WTC11 (cell line): ENCODE results near the gene YLPM1. TPM values are rescaled to one million over a fixed set of nuclear protein-coding genes. Genes with fewer than 3 reads are reported as not detected.
A peak's percentile ranks its signal among the peaks of the same experiment; 100 is the strongest.

Experiments
- ATAC-seq: fragments of 200-7000 bp; cut with Tn5 transposase; 2 replicates; pipeline ENCODE4 v1.10.0; 2021; ENCODE audit warnings: mild to moderate bottlenecking, moderate library complexity
- CTCF ChIA-PET: fragments of 300-600 bp; sonication (Branson Sonifier 250); formaldehyde crosslinking; loops from one replicate; lab custom pipeline; 2021; ENCODE audit warnings: antibody characterized with exemption; lab: Charles Lee
- POLR2A ChIA-PET: fragments of 350-600 bp; sonication (Branson Sonifier 250); formaldehyde crosslinking; loops from one replicate; lab custom pipeline; 2021; ENCODE audit warnings: antibody characterized with exemption; lab: Charles Lee
- DNase-seq: peaks from one replicate; pipeline ENCODE4 v3.0.0; 2021; ENCODE audit warnings: low spot score
- H3K27ac Mint-ChIP-seq: 2 replicates; pipeline ENCODE4 v1.8.0; 2021; ENCODE audit warnings: mixed read lengths
- H3K27me3 Mint-ChIP-seq: 2 replicates; pipeline ENCODE4 v1.8.0; 2021; ENCODE audit warnings: low read depth, mild to moderate bottlenecking, moderate library complexity, mixed read lengths
- H3K36me3 Mint-ChIP-seq: 2 replicates; pipeline ENCODE4 v1.8.0; 2021; ENCODE audit warnings: mixed read lengths
- H3K4me1 Mint-ChIP-seq: 2 replicates; pipeline ENCODE4 v1.8.0; 2022; ENCODE audit warnings: mixed read lengths
- H3K4me3 Mint-ChIP-seq: 2 replicates; pipeline ENCODE4 v1.8.0; 2021; ENCODE audit warnings: mild to moderate bottlenecking, moderate library complexity, mixed read lengths
- H3K9me3 Mint-ChIP-seq: 2 replicates; pipeline ENCODE4 v1.8.0; 2021; ENCODE audit warnings: mixed read lengths
- ATF1 ChIP-seq: sonication (generic); formaldehyde crosslinking; IDR thresholded peaks from 2 replicates; pipeline ENCODE4 v1.8.1; 2023; ENCODE audit warnings: mild to moderate bottlenecking, moderate library complexity, missing genetic modification reagents
- CTCF ChIP-seq: fragments of 200-600 bp; IDR thresholded peaks from 2 replicates; pipeline ENCODE4 v1.8.0; 2022; ENCODE audit warnings: antibody characterized with exemption
- EMX1 ChIP-seq: fragments of 250-450 bp; sonication (Bioruptor Pico); IDR thresholded peaks from 2 replicates; pipeline ENCODE4 v1.8.0; 2021; ENCODE audit warnings: mild to moderate bottlenecking
- ERG ChIP-seq: fragments of 250-450 bp; sonication (Bioruptor Pico); IDR thresholded peaks from 2 replicates; pipeline ENCODE4 v1.8.0; 2021; ENCODE audit warnings: mild to moderate bottlenecking
- FOXK1 ChIP-seq: sonication (generic); formaldehyde crosslinking; IDR thresholded peaks from 2 replicates; pipeline ENCODE4 v1.8.0; 2022; ENCODE audit warnings: mild to moderate bottlenecking, moderate library complexity, missing genetic modification reagents
- GRHL2 ChIP-seq: fragments of 250-450 bp; sonication (Bioruptor Pico); IDR thresholded peaks from 2 replicates; pipeline ENCODE4 v1.8.0; 2022; ENCODE audit warnings: mild to moderate bottlenecking, moderate library complexity; ENCODE audit not compliant: insufficient replicate concordance, severe bottlenecking
- HMGA2 ChIP-seq: fragments of 250-450 bp; sonication (Bioruptor Pico); IDR thresholded peaks from 2 replicates; pipeline ENCODE4 v1.4.0; 2021; ENCODE audit warnings: mild to moderate bottlenecking, moderate library complexity
- JUN ChIP-seq: sonication (generic); formaldehyde crosslinking; IDR thresholded peaks from 2 replicates; pipeline ENCODE4 v1.8.0; 2023; ENCODE audit warnings: mild to moderate bottlenecking, missing genetic modification reagents
- MXD4 ChIP-seq: fragments of 250-450 bp; sonication (Bioruptor Pico); IDR thresholded peaks from 2 replicates; pipeline ENCODE4 v1.8.0; 2021; ENCODE audit warnings: mild to moderate bottlenecking, moderate library complexity, borderline replicate concordance
- NFE2L1 ChIP-seq: sonication (generic); formaldehyde crosslinking; IDR thresholded peaks from 2 replicates; pipeline ENCODE4 v1.8.1; 2023; ENCODE audit warnings: missing genetic modification reagents
- SOX15 ChIP-seq: fragments of 250-450 bp; sonication (Bioruptor Pico); IDR thresholded peaks from 2 replicates; pipeline ENCODE4 v1.9.0; 2021; ENCODE audit warnings: mild to moderate bottlenecking
- TCF7 ChIP-seq: sonication (generic); formaldehyde crosslinking; IDR thresholded peaks from 2 replicates; pipeline ENCODE4 v1.8.0; 2022; ENCODE audit warnings: mild to moderate bottlenecking, low read depth, missing genetic modification reagents, moderate library complexity
- TP53 ChIP-seq: sonication (generic); formaldehyde crosslinking; IDR thresholded peaks from 2 replicates; pipeline ENCODE4 v1.8.1; 2023; ENCODE audit warnings: mild to moderate bottlenecking, missing genetic modification reagents
- ZNF232 ChIP-seq: sonication (generic); formaldehyde crosslinking; IDR thresholded peaks from 2 replicates; pipeline ENCODE4 v1.8.0; 2022; ENCODE audit warnings: mild to moderate bottlenecking, missing genetic modification reagents
- ZNF263 ChIP-seq: sonication (generic); formaldehyde crosslinking; IDR thresholded peaks from 2 replicates; pipeline ENCODE4 v1.8.1; 2022; ENCODE audit warnings: low read depth, mild to moderate bottlenecking, moderate library complexity, missing genetic modification reagents
- ZNF425 ChIP-seq: fragments of 250-450 bp; sonication (Bioruptor Pico); conservative IDR thresholded peaks from 2 replicates; pipeline ENCODE4 v1.9.0; 2021; ENCODE audit warnings: mild to moderate bottlenecking
- ZNF671 ChIP-seq: fragments of 250-450 bp; sonication (Bioruptor Pico); IDR thresholded peaks from 2 replicates; pipeline ENCODE4 v1.8.0; 2021; ENCODE audit warnings: mild to moderate bottlenecking
- total RNA-seq: library from RNA; stranded (reverse); gene quantifications from 3 replicates; pipeline ENCODE4 v1.2.3, GENCODE V29; 2021
- TF ChIP-seq, protein P1 (sequence below): sonication (generic); formaldehyde crosslinking; IDR thresholded peaks from 2 replicates; pipeline ENCODE4 v1.8.0; 2022; ENCODE audit warnings: mild to moderate bottlenecking, missing genetic modification reagents
- TF ChIP-seq, protein P2 (sequence below): sonication (generic); formaldehyde crosslinking; conservative IDR thresholded peaks from 2 replicates; pipeline ENCODE4 v1.8.1; 2022; ENCODE audit warnings: mild to moderate bottlenecking, missing genetic modification reagents
- TF ChIP-seq, protein P3 (sequence below): fragments of 250-450 bp; sonication (Bioruptor Pico); IDR thresholded peaks from 2 replicates; pipeline ENCODE4 v1.9.0; 2021; ENCODE audit warnings: mild to moderate bottlenecking

YLPM1 gene
- total RNA-seq, 1 experiment from 2014 or later, result 66.6 TPM

DNA sequence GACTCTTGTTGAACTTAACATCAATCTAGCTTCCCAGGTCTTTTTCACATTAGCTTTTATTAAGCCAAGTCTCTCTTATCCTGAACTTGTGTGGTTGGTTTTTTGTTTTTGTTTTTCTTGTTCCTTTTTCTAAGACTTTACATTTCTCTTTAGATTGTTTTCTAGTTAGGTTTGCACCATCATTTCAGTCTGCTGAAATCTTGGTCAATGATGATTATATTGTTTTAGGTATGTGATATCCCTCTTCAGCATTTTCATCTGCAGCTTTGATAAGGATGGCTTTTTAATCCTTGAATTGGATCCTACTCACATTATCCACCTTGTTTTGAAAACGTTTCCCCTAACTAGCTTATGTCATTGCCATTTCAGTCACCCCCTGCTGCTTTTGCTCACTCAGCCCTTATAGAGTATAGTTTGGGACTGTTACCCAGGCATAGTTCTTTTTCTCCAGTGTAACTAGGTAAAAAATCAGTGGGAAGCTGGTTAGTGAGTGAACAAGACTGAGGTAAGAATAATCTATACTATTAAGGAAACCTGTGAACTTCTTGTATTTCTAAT lies 22.0 kb downstream of the YLPM1 start:
- H3K4me1 Mint-ChIP-seq, result peaks cover 8% of the 10 kb centered on the region
- POLR2A ChIA-PET, result no interaction called here
- TF ChIP-seq FOXK1 (CRISPR knock-in tag) (no peak), ATF1 (CRISPR knock-in tag) (no peak), NFE2L1 (CRISPR knock-in tag) (no peak), JUN (CRISPR knock-in tag) (no peak), ERG (CRISPR knock-in tag) (no peak), SOX15 (CRISPR knock-in tag) (no peak), CTCF (no peak), ZNF671 (CRISPR knock-in tag) (no peak), HMGA2 (CRISPR knock-in tag) (no peak), ZNF425 (no peak), GRHL2 (no peak), TP53 (CRISPR knock-in tag) (no peak), TCF7 (CRISPR knock-in tag) (no peak), MXD4 (no peak)
- TF ChIP-seq, protein P1, sequence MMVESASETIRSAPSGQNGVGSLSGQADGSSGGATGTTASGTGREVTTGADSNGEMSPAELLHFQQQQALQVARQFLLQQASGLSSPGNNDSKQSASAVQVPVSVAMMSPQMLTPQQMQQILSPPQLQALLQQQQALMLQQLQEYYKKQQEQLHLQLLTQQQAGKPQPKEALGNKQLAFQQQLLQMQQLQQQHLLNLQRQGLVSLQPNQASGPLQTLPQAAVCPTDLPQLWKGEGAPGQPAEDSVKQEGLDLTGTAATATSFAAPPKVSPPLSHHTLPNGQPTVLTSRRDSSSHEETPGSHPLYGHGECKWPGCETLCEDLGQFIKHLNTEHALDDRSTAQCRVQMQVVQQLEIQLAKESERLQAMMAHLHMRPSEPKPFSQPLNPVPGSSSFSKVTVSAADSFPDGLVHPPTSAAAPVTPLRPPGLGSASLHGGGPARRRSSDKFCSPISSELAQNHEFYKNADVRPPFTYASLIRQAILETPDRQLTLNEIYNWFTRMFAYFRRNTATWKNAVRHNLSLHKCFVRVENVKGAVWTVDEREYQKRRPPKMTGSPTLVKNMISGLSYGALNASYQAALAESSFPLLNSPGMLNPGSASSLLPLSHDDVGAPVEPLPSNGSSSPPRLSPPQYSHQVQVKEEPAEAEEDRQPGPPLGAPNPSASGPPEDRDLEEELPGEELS (CRISPR knock-in tag), result no peak
- TF ChIP-seq, protein P2, sequence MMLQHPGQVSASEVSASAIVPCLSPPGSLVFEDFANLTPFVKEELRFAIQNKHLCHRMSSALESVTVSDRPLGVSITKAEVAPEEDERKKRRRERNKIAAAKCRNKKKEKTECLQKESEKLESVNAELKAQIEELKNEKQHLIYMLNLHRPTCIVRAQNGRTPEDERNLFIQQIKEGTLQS (CRISPR knock-in tag), result no peak
- peak overlapping the region; percentile 28; the same call in 1 of the 2 replicates for H3K27ac Mint-ChIP-seq
- no peak overlapping the region for H3K4me3 Mint-ChIP-seq
- DNase-seq (no peak), ATAC-seq (no peak)
- H3K27me3 Mint-ChIP-seq, result no peaks in the 10 kb centered on the region
- H3K36me3 Mint-ChIP-seq, result peaks cover 71% of the 10 kb centered on the region
- peaks cover 4% of the 10 kb centered on the region for H3K9me3 Mint-ChIP-seq
- CTCF ChIA-PET, result interaction anchor here (0.9 to 1.6 kb wide), 2 partner anchors 9 to 19 kb away, joined by 3 to 4 read pairs; no protein-coding TSS in a partner anchor

GRCh38 chr14:74786796-74787315 lies 23.7 kb downstream of the YLPM1 start:
- no peaks in the 10 kb centered on the region for H3K27me3 Mint-ChIP-seq
- peaks cover 54% of the 10 kb centered on the region for H3K36me3 Mint-ChIP-seq

More at GRCh38 chr14:74786796-74787315, 23.7 kb downstream of the YLPM1 start:
- H3K4me3 Mint-ChIP-seq, result no peak overlapping the region
- ATAC-seq (no peak), DNase-seq (no peak)
- peak overlapping the region; percentile 55 for H3K27ac Mint-ChIP-seq
- H3K9me3 Mint-ChIP-seq, result peaks cover 4% of the 10 kb centered on the region
- no peak for TF ChIP-seq EMX1
- no peak for TF ChIP-seq ZNF263 (CRISPR knock-in tag)
- TF ChIP-seq ZNF232 (CRISPR knock-in tag), result no peak
- TF ChIP-seq, protein P3, sequence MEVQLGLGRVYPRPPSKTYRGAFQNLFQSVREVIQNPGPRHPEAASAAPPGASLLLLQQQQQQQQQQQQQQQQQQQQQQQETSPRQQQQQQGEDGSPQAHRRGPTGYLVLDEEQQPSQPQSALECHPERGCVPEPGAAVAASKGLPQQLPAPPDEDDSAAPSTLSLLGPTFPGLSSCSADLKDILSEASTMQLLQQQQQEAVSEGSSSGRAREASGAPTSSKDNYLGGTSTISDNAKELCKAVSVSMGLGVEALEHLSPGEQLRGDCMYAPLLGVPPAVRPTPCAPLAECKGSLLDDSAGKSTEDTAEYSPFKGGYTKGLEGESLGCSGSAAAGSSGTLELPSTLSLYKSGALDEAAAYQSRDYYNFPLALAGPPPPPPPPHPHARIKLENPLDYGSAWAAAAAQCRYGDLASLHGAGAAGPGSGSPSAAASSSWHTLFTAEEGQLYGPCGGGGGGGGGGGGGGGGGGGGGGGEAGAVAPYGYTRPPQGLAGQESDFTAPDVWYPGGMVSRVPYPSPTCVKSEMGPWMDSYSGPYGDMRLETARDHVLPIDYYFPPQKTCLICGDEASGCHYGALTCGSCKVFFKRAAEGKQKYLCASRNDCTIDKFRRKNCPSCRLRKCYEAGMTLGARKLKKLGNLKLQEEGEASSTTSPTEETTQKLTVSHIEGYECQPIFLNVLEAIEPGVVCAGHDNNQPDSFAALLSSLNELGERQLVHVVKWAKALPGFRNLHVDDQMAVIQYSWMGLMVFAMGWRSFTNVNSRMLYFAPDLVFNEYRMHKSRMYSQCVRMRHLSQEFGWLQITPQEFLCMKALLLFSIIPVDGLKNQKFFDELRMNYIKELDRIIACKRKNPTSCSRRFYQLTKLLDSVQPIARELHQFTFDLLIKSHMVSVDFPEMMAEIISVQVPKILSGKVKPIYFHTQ (CRISPR knock-in tag), result no peak
- CTCF ChIA-PET, result interaction anchor here (1.0 kb wide), 1 partner anchor 17 kb away, joined by 3 read pairs; no protein-coding TSS in a partner anchor
- peaks cover 20% of the 10 kb centered on the region for H3K4me1 Mint-ChIP-seq
- POLR2A ChIA-PET, result no interaction called here
